LNCaP clone FGC (cell line): Measurements from ENCODE around the gene DGLUCY.
"Not testable (repeated sequence)": the region's sequence is repeated elsewhere in the genome, so short reads cannot be mapped to it uniquely, and the experiment has no call there.

Experiments used
- DNase-seq: peaks from one replicate; pipeline ENCODE4 v3.0.0-alpha.2; 2011; ENCODE audit warnings: low read depth
- H3K4me3 ChIP-seq: 2 replicates; pipeline ENCODE4 v1.5.1; 2011; ENCODE audit warnings: mild to moderate bottlenecking, low read depth, low read length, control low read depth
- TF ChIP-seq, protein P1 (sequence below): IDR thresholded peaks from 2 replicates; pipeline ENCODE4 v1.5.1; 2012; ENCODE audit warnings: mild to moderate bottlenecking; ENCODE audit not compliant: control insufficient read depth, insufficient read depth; ENCODE audit errors: extremely low read depth

Gene DGLUCY

DNA sequence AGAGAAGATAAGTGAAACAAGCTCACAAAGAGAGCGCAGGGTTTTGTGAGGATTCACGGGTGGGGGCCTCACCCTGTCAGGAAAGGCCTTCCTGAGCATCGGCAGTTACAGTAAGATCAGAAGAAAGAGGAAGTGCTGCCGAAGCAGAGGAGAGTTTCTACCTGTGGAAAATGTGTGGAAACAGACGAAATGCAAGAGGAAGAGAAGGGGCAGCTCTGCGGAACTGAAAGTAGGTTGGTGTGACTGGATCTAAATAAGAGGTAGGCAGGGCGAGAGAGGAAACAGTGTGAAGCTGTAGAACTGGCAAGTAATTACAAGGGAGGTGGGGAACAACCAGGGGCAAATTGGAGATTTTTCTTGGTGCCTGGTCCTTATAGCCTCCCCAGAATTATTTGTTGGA lies 128.0 kb downstream of the DGLUCY start:
- H3K4me3 ChIP-seq = no peak overlapping the region
- DNase-seq = no peak
- TF ChIP-seq, protein P1, sequence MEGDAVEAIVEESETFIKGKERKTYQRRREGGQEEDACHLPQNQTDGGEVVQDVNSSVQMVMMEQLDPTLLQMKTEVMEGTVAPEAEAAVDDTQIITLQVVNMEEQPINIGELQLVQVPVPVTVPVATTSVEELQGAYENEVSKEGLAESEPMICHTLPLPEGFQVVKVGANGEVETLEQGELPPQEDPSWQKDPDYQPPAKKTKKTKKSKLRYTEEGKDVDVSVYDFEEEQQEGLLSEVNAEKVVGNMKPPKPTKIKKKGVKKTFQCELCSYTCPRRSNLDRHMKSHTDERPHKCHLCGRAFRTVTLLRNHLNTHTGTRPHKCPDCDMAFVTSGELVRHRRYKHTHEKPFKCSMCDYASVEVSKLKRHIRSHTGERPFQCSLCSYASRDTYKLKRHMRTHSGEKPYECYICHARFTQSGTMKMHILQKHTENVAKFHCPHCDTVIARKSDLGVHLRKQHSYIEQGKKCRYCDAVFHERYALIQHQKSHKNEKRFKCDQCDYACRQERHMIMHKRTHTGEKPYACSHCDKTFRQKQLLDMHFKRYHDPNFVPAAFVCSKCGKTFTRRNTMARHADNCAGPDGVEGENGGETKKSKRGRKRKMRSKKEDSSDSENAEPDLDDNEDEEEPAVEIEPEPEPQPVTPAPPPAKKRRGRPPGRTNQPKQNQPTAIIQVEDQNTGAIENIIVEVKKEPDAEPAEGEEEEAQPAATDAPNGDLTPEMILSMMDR = no peak

DNA sequence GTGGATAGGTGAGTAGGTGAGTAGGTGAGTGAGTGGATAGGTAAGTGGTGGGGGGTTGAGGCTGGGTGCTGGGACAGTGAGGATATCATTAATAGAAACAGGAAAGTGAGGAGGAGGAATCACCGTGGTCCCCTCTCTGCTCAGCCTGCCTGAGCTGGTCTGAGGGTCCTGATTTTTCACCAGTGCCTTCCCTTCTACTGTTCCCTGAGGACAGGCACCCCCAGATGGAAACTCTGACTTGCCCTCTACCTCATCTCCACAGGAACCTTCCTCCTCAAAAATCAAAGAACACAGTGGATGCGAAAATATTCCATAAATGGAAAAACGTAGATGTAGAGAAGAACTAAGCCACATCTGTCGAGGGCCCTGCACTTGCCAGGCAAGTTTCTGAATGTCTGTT lies 128.8 kb downstream of the DGLUCY start:
- no peak for DNase-seq
- H3K4me3 ChIP-seq = no peak overlapping the region
- TF ChIP-seq, protein P1 = no peak

DNA sequence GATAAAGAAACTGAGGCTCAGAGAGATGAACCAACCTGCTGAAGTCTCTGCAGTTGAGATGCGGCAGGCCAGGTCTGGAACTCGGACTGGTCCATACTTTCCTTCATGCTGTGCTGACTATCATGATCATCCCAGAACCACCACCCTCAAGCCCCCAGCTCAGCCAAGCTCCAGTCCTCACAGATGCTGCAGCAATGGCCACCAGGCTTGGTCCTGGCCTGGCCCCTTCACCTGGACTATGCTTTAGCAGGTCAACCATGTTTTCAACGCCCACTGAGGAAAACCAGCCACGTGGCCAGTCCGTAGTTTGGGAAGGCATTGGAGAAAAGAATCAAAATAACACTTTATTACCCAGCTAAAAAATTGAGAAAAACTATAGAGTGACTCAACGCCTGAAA lies 129.2 kb downstream of the DGLUCY start:
- TF ChIP-seq, protein P1 = no peak
- DNase-seq = no peak
- H3K4me3 ChIP-seq = no peak overlapping the region

DNA sequence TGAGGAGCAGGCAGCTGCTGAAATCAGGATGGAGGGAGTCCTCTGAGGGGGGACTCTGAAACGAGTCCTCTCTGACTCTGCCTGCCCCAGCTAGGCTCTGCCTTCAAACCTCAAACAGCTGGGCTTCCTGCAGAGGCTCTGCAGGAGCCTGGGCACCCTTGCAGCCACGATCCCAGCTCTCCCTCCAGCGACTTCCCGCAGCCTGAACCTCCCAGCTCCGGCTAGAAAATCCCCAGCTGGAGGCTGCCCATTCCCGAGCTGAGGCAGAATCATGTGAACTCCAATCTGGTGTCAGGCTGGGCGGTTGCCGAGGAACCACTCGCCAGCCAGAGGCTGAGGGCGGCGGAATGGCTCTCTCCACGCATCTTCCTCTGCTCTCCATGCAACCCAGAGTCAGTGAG lies 130.6 kb downstream of the DGLUCY start, which contains the start of gene GPR68:
Gene GPR68 (minus strand): TSS at position 204 of the 401 bp plus-strand sequence. CDS start 9,654 bp downstream, outside the sequence.
- TF ChIP-seq, protein P1 = no peak
- no peak within 1 kb of the TSS for H3K4me3 ChIP-seq
- no peak for DNase-seq

DNA sequence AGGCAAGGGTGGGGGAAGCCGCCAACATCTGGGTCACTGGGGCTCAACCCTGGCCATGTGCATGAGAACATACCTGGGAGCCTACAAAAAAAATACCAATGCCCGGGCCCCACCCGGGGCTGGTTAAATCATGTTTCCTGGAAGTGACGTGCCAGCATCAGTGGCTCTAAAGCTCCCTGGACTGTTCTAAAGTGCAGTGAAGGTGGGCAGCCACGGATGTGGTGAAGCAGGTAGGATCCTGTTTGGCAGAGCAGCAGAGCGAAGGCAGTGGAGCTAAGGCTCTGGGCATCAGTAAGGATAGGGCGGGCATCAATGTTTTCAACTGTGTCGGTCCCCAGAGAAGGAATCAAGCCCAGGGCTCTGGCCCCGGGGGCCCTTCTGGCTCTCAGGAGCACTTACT lies 131.2 kb downstream of the DGLUCY start:
- H3K4me3 ChIP-seq = no peak overlapping the region
- DNase-seq = no peak
- TF ChIP-seq, protein P1 = no peak

DNA sequence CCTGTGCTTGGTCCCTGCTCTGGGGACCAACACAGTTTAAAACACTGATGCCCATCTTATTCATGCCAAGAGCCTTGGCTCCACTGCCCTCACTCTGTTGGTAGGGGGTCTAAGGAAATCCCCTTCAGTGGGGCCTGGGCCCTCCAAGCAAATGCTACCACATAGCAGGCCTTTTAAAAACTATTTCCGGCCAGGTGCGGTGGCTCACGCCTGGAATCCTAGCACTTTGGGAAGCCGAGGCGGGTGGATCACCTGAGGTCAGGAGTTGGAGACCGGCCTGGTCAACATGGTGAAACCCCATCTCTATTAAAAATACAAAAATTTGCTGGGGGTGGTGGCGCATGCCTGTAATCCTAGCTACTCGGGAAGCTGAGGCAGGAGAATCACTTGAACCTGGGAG lies 131.7 kb downstream of the DGLUCY start:
- H3K4me3 ChIP-seq, DNase-seq: not testable (repeated sequence)

DNA sequence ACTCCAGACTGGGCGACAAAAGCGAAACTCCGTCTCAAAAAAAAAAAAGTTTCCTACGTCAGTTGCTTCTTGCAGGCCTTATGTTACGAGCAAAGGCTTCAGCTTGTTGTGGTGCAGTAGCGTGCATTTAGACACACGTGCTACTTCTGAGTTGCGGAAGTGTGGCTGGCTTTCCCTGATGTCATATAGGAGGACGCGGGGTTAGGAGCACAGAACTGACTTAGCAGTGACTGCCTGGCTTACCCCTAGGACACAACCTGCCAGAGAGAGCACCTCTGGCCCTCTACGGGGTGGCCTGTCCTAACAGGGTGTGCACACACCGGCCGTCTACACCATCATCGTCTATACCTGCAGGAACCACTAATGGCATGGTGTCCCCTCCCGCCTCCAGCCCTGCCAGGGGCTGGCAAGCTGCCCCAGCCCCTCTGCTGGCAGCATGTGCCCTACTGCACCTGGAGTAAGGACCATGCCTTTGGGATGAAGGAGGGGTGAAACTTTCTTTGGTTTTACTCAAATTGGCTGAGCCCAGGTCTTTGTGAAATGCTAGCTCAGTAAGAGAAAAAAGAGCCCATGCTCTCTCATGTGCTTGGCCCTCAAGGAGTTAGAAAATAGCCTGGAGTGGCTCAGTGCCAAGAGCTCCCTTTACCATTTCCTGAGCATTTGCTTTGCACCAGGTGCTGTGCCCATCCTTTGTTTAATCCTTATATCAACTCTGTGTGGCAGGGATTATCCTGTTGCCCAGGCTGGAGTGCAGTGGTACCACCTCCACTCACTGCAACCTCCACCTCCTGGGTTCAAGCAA lies 132.4 kb downstream of the DGLUCY start:
- TF ChIP-seq, protein P1 = no peak
- DNase-seq = no peak
- H3K4me3 ChIP-seq = no peak overlapping the region
